Right lobe of liver (tissue), 6 donors: ENCODE results near the gene PEAR1. TPM values are rescaled to one million over a fixed set of nuclear protein-coding genes. Genes with fewer than 3 reads are reported as not detected.
A peak's percentile ranks its signal among the peaks of the same experiment; 100 is the strongest.

Experiments
- ATAC-seq, 4 donors: fragments of 200-7000 bp; cut with Tn5 transposase; one replicate each; pipeline ENCODE4 v1.9.1; 2020; ENCODE audit warnings: mild to moderate bottlenecking in 4 of 4, moderate library complexity in 4 of 4
- DNase-seq, 3 donors: peaks; one replicate each; pipeline ENCODE4 v3.0.0-alpha.2; 2020
- H3K27ac ChIP-seq, 3 donors: fragments of 200-600 bp; one replicate each; pipeline ENCODE4 v1.8.0; 2022
- H3K27me3 ChIP-seq, 2 donors: fragments of 200-600 bp; one replicate each; pipeline ENCODE4 v1.8.0; 2022
- H3K36me3 ChIP-seq, 4 donors: fragments of 200-600 bp; sonication (generic) in 1 of 4; one replicate each; pipeline versions ENCODE4 v1.5.1 to v1.8.0; 2017 to 2022; ENCODE audit warnings: control low read depth in 1 of 4
- H3K4me1 ChIP-seq, 4 donors: fragments of 200-600 bp; sonication (generic) in 1 of 4; one replicate each; pipeline versions ENCODE4 v1.5.1 to v1.8.0; 2017 to 2022; ENCODE audit warnings: control low read depth in 1 of 4
- H3K4me3 ChIP-seq, 3 donors: fragments of 200-600 bp; one replicate each; pipeline ENCODE4 v1.8.0; 2022
- H3K9me3 ChIP-seq, 4 donors: fragments of 200-600 bp; sonication (generic) in 1 of 4; one replicate each; pipeline versions ENCODE4 v1.5.1 to v1.8.0; 2017 to 2022; ENCODE audit warnings: control low read depth in 1 of 4
- CTCF ChIP-seq, 4 donors: fragments of 200-600 bp in 3 of 4; fragments of 450-650 bp in 1 of 4; IDR thresholded peaks; one replicate each; pipeline versions ENCODE4 v1.5.1 to v1.8.0; 2016 to 2022; ENCODE audit warnings: antibody characterized with exemption in 4 of 4, mild to moderate bottlenecking in 2 of 4
- POLR2A ChIP-seq: fragments of 450-650 bp; IDR thresholded peaks from one replicate; pipeline ENCODE4 v1.6.1; 2017; ENCODE audit warnings: antibody characterized with exemption, mild to moderate bottlenecking
- WGBS: methylation state at CpG from one replicate; pipeline ENCODE4 v1.1.6; 2018; ENCODE audit warnings: low coverage, low lambda C conversion rate; ENCODE audit not compliant: insufficient coverage; ENCODE audit errors: missing lambda C conversion rate; 5-methylcytosine and 5-hydroxymethylcytosine counted together
- intact Hi-C, 2 donors: fragments of 100-400 bp; cut with DNase I; formaldehyde crosslinking; loops; one replicate each; pipeline versions ENCODE4 v1.11.2 to v1.14.1; 2022
- total RNA-seq, 6 experiments: library from RNA; depleted of rRNA in 2 of 6; stranded (reverse); fragments of >200 nt in 2 of 6; fragmentation: NEBNext Ultra II Directional in 3 of 6; extraction: Animal tissue kit (Norgen Biotek cat#: 25700) in 3 of 6; gene quantifications; one replicate each; pipeline versions ENCODE4 v1.1.0 to v1.2.4, GENCODE V29; 2016 to 2023
- donor health status: DM: no; HTN: yes; CAD: no.
- donor health status: DM: no; HTN: no; CAD: no.
- donor health status: DM: no; HTN: no; CAD: no.
- donor health status: DM: no; HTN: yes; CAD: no.
- donor health status: DM: no; HTN: yes; CAD: no.

PEAR1 gene
- total RNA-seq, 6 experiments from 2014 or later = 2.2 to 9.8 (median 3.6) TPM

- H3K27ac ChIP-seq = no peak overlapping the region
- TF ChIP-seq POLR2A = no peak
- no peaks in the 10 kb centered on the region for H3K4me1 ChIP-seq
- H3K9me3 ChIP-seq = no peaks in the 10 kb centered on the region
- no peak overlapping the region for H3K4me3 ChIP-seq
- intact Hi-C loops = no loop called here
- no peaks in the 10 kb centered on the region for H3K27me3 ChIP-seq
- 51% methylated on average over 12 of the region's 24 CpGs for WGBS
- peak; percentile 28 to 78 (median 68) for ATAC-seq
- no peaks in the 10 kb centered on the region for H3K36me3 ChIP-seq
- DNase-seq = peak; percentile 60 to 65 (median 65)
Observed at GRCh38 chr1:156912861-156913808, 19.6 kb downstream of the PEAR1 start.

GRCh38 chr1:156913809-156914387, 20.4 kb downstream of the PEAR1 start:
- H3K36me3 ChIP-seq = no peaks in the 10 kb centered on the region

GRCh38 chr1:156914440-156914856, 20.9 kb downstream of the PEAR1 start:
- Histone ChIP-seq H3K27me3 (no peaks in the 10 kb centered on the region), H3K36me3 (no peaks in the 10 kb centered on the region), H3K27ac (no peak overlapping the region), H3K9me3 (no peaks in the 10 kb centered on the region), H3K4me1 (no peaks in the 10 kb centered on the region), H3K4me3 (no peak overlapping the region)
- 77% methylated on average over 3 of the region's 9 CpGs for WGBS
- DNase-seq (peak in 1 of 3 donors; percentile 19), ATAC-seq (no peak)
- intact Hi-C loops = no loop called here
- TF ChIP-seq CTCF (IDR thresholded peaks at IDR 0.05) (no peak), POLR2A (no peak)

More at GRCh38 chr1:156913809-156914387, 20.4 kb downstream of the PEAR1 start:
- H3K27ac ChIP-seq = no peak overlapping the region
- ATAC-seq = no peak
- H3K9me3 ChIP-seq = no peaks in the 10 kb centered on the region
- DNase-seq = peak in 1 of 3 donors; percentile 44
- no peak for TF ChIP-seq POLR2A
- H3K4me1 ChIP-seq = no peaks in the 10 kb centered on the region
- H3K4me3 ChIP-seq = no peak overlapping the region
- 74% methylated on average over 3 of the region's 13 CpGs for WGBS
- intact Hi-C loops = no loop called here
- no peaks in the 10 kb centered on the region for H3K27me3 ChIP-seq

GRCh38 chr1:156920233-156921052, 26.9 kb downstream of the PEAR1 start, which contains the start of gene LRRC71:
Gene LRRC71, plus strand, starts transcription at chr1:156920632. Its CDS starts 172 bp downstream, at chr1:156920804.
- Histone ChIP-seq H3K4me1 (peaks cover 0 to 3% (median 0%) of the 10 kb centered on the region in 4 donors), H3K27ac (no peak within 1 kb of the TSS), H3K27me3 (peaks cover 0 to 28% of the 10 kb centered on the region in 2 donors), H3K9me3 (no peaks in the 10 kb centered on the region), H3K4me3 (no peak within 1 kb of the TSS), H3K36me3 (no peaks in the 10 kb centered on the region)
- TF ChIP-seq POLR2A (no peak), CTCF (IDR thresholded peaks at IDR 0.05) (peak; percentile 65 to 79 (median 73))
- ATAC-seq = peak; percentile 87 to 97 (median 92)
- 6% methylated on average over 39 of the region's 71 CpGs for WGBS
- peak in 2 of 3 donors; percentile 74 to 77 for DNase-seq
- intact Hi-C loops = no loop called here

- H3K27ac ChIP-seq = no peak overlapping the region
- DNase-seq = no peak
- H3K4me1 ChIP-seq = peaks cover 0 to 3% (median 0%) of the 10 kb centered on the region in 4 donors
- no peaks in the 10 kb centered on the region for H3K9me3 ChIP-seq
- no peak for ATAC-seq
- 49% methylated on average over 7 of the region's 7 CpGs for WGBS
- TF ChIP-seq POLR2A (no peak), CTCF (IDR thresholded peaks at IDR 0.05) (no peak)
- intact Hi-C loops = no loop called here
- H3K36me3 ChIP-seq = no peaks in the 10 kb centered on the region
- no peak overlapping the region for H3K4me3 ChIP-seq
- H3K27me3 ChIP-seq = peaks cover 0 to 28% of the 10 kb centered on the region in 2 donors
Observed at GRCh38 chr1:156921053-156921529, 27.6 kb downstream of the PEAR1 start.
